Measurements from ENCODE around the gene TREX2.

The TREX2 gene

GRCh38 chrX:153475271-153475670 lies 29.4 kb upstream of the TREX2 start:
- DNase-seq: no peak

DNA sequence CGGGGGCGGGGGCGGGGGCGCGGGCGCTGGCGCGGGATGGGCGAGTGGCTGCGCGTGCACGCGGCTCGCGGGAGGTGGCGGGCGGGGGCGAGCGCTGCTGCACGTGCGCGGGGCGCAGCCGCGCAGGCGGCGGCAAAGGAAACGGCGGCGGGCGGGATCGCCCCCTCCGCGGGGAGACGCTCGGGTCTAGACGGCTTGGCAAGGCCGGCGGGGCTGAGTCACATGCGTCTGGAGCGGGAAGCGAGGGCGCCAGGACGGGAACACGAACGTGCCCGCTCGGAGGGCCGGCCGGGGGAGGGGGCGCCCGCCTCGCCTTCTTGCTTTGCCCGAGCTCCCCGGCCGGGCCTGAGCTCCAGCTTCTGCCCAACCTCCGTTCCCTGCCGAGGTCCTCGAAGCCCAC lies 28.9 kb upstream of the TREX2 start:
- peak; percentile 54 to 55 for DNase-seq

GRCh38 chrX:153474266-153474665 lies 28.4 kb upstream of the TREX2 start:
- DNase-seq: no peak

GRCh38 chrX:153473126-153473525 lies 27.3 kb upstream of the TREX2 start:
- DNase-seq: no peak

- no peak for DNase-seq
Measured at GRCh38 chrX:153471663-153472280, 25.9 kb upstream of the TREX2 start.

DNA sequence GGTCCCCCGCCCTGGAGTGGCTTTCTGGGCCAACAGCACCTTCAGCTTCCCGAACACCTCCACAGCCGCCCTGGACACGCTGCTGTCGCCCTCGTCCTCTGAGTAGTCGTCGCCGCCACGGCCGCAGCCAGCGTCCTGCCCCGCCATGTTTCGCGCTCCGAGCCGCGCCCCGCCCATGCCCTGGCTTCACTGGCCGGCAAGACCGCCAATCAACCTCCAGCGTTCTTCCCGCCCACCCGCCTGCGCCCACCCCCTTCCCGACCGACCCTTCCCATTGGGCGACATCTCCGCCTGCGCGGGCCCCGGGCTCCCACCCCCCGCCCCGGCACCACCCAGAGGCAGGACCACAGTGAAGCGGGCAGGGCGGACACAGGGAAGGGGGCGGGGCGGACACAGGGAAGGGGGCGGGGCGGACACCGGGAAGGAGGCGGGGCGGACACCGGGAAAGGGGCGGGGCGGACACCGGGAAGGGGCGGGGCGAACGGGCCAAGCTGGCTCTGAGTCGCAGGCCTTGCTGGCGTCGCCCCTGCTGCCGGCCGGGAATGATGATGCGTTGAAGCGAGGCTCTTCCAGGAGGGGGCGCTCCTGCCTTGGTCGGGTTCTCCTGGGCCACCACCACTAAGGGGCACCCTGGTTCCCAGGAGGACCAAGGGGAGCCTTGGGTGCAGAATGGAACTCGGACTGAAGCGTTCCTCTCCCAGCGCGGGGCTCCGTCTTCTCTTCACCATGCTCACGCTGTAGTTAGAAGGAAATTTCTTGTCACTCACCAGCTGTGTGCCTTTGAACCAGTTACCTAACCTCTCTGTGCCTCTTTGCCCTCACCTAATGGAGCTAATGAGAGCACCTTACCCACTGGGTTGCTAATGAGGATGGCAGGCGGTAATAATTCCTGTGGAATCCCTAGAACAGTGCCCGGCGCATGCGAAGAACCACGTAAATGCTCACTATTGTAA lies 24.8 kb upstream of the TREX2 start, which contains the start of gene HAUS7:
Gene HAUS7, minus strand, starts transcription at position 166 of the 953 bp plus-strand sequence. Its CDS starts 19 bp downstream, at position 147.
- DNase-seq: peak; percentile 90

- DNase-seq: no peak
Measured at GRCh38 chrX:153469811-153470410, 24.1 kb upstream of the TREX2 start.

GRCh38 chrX:153468008-153468580 lies 22.2 kb upstream of the TREX2 start:
- no peak for DNase-seq

DNA sequence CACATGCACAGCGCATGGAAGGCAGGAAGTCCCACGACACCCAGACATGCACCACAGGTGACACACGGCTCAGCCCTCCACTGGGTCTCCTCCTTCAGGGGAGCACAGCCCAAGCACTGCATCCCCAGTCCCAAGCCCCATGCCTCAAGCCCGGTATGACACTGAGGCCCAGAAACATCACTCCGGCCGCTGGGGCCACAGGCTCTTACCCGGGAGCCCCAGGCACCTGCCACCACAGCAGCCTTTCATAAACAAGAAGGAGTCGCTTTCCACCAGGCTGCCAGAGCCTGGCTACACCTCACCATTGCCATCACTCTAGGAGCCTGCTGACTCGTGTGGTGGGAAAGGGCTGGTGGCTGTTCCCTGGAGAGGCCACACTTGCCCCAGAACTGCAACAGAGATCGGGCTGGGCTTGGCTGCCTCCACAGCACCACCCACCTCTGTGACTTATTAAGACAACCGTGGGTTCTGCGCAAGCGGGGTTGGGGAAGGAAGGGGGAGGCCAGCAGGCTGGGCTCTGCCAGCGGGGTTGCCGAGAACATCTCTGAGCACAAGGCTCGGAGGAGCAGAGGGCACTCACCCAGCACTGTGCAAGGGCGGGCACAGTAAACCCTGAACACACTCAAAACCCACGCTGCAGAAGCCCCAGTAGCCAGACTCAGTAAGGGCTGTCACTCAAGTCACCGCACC lies 20.0 kb upstream of the TREX2 start:
- DNase-seq: no peak

GRCh38 chrX:153464116-153464515 lies 18.3 kb upstream of the TREX2 start:
- DNase-seq: no peak

GRCh38 chrX:153463556-153463955 lies 17.7 kb upstream of the TREX2 start:
- no peak for DNase-seq

DNA sequence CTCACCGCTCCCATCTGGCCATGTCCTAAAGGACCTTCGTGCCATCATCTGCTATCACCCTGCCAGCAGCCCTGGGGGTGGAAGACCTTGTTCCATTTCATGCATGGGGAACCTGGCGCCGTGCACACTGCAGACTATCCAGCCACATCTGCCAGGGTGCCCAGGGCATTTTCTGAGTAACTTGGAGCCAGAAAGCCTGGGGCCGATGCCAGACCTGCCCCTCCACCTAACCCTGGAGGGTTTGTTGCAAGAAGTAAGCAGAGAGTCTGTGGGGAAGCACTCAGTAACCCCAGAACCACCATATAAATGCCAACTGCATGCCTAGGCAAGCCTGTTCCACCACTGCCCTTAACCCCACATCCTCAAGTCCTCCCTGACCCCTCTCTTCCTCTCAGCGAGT lies 17.2 kb upstream of the TREX2 start:
- no peak for DNase-seq

- no peak for DNase-seq
Measured at GRCh38 chrX:153462291-153462690, 16.4 kb upstream of the TREX2 start.

GRCh38 chrX:153460826-153461225 lies 15.0 kb upstream of the TREX2 start:
- peak; percentile 39 to 51 for DNase-seq

GRCh38 chrX:153459986-153460385 lies 14.1 kb upstream of the TREX2 start:
- DNase-seq: no peak

DNA sequence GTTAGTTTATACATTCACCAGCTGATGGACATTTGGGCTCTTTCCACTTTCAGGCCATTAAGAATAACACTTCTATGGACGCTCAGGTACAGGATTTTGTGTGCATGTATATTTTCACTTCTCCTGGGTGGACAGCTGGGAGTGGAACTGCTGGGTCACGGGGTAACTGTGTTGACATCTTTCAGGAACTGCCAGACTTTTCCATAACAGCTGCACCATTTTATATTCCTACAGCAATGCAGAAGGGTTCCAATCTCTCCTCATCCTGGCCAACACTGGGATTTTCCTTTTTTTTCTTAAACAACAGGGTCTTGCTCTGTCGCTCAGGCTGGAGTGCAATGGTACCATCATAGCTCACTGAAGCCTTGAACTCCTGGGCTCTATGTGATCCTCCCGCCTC lies 12.6 kb upstream of the TREX2 start:
- no peak for DNase-seq

DNA sequence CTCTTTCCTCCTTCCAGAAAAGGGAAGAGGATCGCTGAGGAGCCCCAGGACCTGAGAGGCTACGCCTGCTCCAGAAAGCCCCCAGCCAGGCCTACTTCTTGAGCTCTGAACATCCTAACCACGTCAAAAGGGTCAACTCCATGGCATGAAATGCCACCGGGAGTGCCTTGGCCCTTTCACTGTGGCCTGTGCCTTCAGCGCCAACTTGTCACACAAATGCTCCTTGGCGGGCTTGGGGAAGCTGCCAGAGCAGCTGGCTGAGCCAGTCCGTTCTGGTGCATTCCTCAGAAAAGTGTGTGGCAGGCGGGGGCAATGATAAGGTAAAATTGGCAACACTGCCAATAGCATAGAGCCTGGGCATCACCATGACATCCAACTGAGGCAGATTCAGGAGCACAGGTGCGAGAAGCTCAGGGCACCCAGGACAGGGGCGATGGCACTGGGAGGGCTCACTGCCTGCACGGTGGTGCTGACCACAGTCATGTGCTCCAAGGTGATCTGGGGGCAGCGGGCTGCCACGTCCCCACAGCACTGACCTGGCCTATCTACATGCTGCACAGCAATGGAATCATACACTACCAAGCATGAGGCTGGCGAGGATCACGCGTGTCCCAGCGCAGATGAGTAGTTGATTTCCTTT lies 12.1 kb upstream of the TREX2 start:
- no peak for DNase-seq

DNA sequence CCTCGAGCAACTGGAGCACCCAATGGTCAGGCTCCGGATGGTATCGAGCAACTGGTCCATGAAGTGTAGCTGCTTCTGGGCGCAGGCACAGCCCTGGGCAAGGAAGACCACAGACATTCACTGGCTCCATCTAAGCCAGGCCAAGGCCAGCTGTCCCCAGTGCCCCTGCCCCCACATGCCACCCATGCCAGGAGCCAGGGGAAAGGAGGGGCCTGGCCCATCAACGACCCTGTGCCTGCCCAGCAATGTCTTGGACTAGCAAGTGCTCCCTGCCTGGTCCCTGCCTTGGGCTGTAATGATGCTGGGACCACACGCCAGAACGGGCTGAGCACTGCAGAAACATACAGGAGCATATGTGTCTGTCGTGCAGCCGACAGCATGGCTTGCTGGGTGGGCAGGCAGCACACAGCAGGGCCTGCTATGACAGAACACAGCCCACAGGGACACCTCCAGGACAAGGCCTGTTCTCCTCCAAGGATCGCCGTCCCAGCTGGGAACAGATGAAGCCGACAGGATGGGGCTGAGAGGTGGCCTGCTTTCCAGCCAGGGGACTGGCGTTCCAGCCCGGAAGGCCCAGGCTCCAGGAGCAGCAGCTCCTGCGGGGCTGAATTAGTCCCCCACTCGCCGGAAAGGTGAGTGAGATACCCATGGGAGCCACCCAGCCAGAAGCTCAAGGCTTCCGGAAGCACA lies 11.4 kb upstream of the TREX2 start:
- no peak for DNase-seq

DNA sequence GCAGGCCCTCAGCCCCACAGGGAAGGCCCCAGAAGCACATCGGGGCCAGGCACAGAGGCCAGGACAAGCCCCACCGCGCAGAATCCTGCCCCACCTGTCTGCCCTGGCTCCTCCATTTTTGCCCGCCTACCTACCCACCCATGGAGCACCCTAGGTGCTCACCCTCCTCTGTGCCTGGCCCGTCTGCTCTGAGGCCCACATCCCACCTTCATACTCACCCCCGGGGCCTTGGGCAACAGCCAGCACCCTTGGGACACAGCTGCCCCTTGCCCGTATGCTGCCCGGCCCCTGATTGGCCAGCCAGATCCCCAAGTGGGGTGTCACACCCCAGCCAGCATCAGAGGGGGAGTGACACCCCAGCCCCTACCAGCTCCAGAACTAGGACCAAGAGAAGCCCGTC lies 10.8 kb upstream of the TREX2 start:
- DNase-seq: no peak

DNA sequence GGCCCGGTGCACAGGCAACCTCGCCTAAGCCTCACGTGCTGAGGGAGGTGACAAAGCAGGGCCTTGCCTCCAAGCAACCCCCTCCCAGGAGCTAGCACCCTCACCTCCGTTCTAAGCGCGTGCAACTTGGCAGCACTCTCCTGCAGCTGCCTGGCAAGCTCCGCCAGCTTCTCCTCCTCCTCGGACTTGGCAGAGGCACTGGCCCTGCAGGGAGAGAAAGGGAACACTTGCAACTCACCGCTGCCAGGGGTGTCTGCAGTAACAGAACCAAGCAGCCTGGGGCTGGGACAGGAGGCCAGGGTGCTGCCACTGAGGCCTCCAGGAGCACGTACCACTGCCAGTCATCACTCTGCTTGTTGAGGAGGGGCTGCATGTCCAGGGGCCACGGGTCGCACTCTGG lies 10.3 kb upstream of the TREX2 start:
- no peak for DNase-seq

DNA sequence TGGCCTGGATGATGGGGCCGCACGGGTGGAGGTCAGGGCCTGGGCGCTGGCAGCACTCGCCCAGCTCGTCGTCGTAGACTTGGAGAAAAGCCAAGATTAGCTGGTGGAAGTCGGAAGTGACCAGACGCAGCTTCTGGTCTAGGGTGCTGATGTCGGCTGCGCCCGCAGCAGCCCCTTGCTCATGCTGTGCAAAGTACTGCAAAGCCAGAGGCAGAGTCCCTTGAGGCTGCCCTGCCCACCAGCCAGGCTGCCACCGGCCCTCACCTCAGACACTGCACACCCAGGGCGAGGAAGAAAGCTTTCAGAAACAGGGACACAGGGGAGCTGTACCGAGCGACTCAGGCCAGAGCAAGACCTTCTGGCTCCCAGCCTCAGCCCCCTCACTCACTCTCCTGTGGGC lies 9.7 kb upstream of the TREX2 start:
- DNase-seq: no peak

Measured in CD4-positive, alpha-beta T cell treated with Interleukin-1 beta for 1 hour (primary cell).